ENCODE measurements around the gene ID2.

The ID2 gene

DNA sequence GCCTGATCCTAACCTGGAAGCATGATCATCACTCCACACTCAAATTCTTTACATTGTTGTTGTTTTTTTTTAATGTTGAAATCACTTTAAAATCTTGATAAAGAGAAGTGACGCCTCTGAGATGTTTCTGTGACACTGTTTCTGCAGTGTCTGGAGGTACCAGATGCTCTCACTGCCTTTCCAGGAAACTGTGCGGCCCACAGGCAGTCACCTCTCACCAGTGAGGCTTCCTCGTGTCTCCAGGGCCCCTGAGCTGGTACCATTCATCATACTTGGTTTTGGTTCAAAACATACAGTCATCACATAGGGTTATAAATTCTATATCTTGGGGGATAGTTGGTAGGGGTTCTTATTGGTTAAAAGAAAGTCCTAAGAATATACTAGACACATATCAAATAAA, 10.1 kb upstream of the ID2 start:
- no peak overlapping the region for H2AFZ ChIP-seq (ENCODE audit: low read depth)
- H3K27ac ChIP-seq: no peak overlapping the region
- no peaks in the 10 kb centered on the region for H3K4me1 ChIP-seq (ENCODE audit: low read depth, poor library complexity, severe bottlenecking)
- H3K4me3 ChIP-seq (IDR thresholded peaks at IDR 0.05; ENCODE audit: insufficient read depth, low read depth, low read length): no peak overlapping the region
- TF ChIP-seq, protein P1, sequence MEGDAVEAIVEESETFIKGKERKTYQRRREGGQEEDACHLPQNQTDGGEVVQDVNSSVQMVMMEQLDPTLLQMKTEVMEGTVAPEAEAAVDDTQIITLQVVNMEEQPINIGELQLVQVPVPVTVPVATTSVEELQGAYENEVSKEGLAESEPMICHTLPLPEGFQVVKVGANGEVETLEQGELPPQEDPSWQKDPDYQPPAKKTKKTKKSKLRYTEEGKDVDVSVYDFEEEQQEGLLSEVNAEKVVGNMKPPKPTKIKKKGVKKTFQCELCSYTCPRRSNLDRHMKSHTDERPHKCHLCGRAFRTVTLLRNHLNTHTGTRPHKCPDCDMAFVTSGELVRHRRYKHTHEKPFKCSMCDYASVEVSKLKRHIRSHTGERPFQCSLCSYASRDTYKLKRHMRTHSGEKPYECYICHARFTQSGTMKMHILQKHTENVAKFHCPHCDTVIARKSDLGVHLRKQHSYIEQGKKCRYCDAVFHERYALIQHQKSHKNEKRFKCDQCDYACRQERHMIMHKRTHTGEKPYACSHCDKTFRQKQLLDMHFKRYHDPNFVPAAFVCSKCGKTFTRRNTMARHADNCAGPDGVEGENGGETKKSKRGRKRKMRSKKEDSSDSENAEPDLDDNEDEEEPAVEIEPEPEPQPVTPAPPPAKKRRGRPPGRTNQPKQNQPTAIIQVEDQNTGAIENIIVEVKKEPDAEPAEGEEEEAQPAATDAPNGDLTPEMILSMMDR (conservative IDR thresholded peaks at IDR 0.05; ENCODE audit: low read depth, low read length): no peak
- no peak overlapping the region for H3K9ac ChIP-seq
- H3K27me3 ChIP-seq (ENCODE audit: insufficient read depth, low read depth): no peaks in the 10 kb centered on the region
- H3K36me3 ChIP-seq (ENCODE audit: insufficient read depth): no peaks in the 10 kb centered on the region
- no peak overlapping the region for H3K4me2 ChIP-seq
- H4K20me1 ChIP-seq (ENCODE audit: insufficient read depth): no peaks in the 10 kb centered on the region
- H3K79me2 ChIP-seq (ENCODE audit: insufficient read depth, low read depth): no peaks in the 10 kb centered on the region

GRCh38 chr2:8672940-8673339, 8.9 kb upstream of the ID2 start:
- Histone ChIP-seq H3K4me3 (IDR thresholded peaks at IDR 0.05; ENCODE audit: insufficient read depth, low read depth, low read length) (no peak overlapping the region), H3K4me1 (ENCODE audit: low read depth, poor library complexity, severe bottlenecking) (peaks cover 5% of the 10 kb centered on the region), H3K9ac (no peak overlapping the region), H3K36me3 (ENCODE audit: insufficient read depth) (no peaks in the 10 kb centered on the region), H3K27me3 (ENCODE audit: insufficient read depth, low read depth) (no peaks in the 10 kb centered on the region), H3K4me2 (no peak overlapping the region), H2AFZ (ENCODE audit: low read depth) (no peak overlapping the region), H3K79me2 (ENCODE audit: insufficient read depth, low read depth) (no peaks in the 10 kb centered on the region), H3K27ac (no peak overlapping the region), H4K20me1 (ENCODE audit: insufficient read depth) (no peaks in the 10 kb centered on the region)
- TF ChIP-seq, protein P1 (conservative IDR thresholded peaks at IDR 0.05; ENCODE audit: low read depth, low read length): no peak

DNA sequence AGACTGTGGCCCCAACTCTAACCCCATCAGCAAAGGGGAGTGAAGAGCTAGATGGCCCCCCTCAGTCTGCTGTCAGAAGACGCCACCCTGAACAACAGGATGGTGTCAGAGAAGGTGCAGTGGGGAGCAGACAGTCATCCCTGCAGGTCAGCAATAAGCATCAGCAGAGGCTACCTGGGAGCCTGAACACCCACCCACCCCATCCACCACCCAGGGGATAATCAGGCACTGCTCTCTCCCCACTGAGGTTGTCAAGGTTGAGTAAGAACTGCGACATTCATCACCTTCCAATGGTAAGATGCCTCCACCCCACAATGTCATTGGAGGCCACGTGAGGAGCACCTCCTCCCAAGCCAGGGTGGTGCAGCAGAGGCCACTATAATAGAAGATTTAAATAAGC, 8.5 kb upstream of the ID2 start:
- Histone ChIP-seq H3K36me3 (ENCODE audit: insufficient read depth) (no peaks in the 10 kb centered on the region), H3K4me3 (IDR thresholded peaks at IDR 0.05; ENCODE audit: insufficient read depth, low read depth, low read length) (no peak overlapping the region), H3K9ac (no peak overlapping the region), H4K20me1 (ENCODE audit: insufficient read depth) (no peaks in the 10 kb centered on the region), H3K27me3 (ENCODE audit: insufficient read depth, low read depth) (no peaks in the 10 kb centered on the region), H2AFZ (ENCODE audit: low read depth) (no peak overlapping the region), H3K4me2 (no peak overlapping the region), H3K4me1 (ENCODE audit: low read depth, poor library complexity, severe bottlenecking) (peaks cover 7% of the 10 kb centered on the region), H3K79me2 (ENCODE audit: insufficient read depth, low read depth) (no peaks in the 10 kb centered on the region), H3K27ac (no peak overlapping the region)
- TF ChIP-seq, protein P1 (conservative IDR thresholded peaks at IDR 0.05; ENCODE audit: low read depth, low read length): no peak

- no peaks in the 10 kb centered on the region for H3K27me3 ChIP-seq (ENCODE audit: insufficient read depth, low read depth)
- peaks cover 10% of the 10 kb centered on the region for H3K4me1 ChIP-seq (ENCODE audit: low read depth, poor library complexity, severe bottlenecking)
- no peak overlapping the region for H2AFZ ChIP-seq (ENCODE audit: low read depth)
- no peaks in the 10 kb centered on the region for H4K20me1 ChIP-seq (ENCODE audit: insufficient read depth)
- H3K36me3 ChIP-seq (ENCODE audit: insufficient read depth): no peaks in the 10 kb centered on the region
- no peak overlapping the region for H3K27ac ChIP-seq
- H3K9ac ChIP-seq: no peak overlapping the region
- no peak overlapping the region for H3K4me2 ChIP-seq
- H3K79me2 ChIP-seq (ENCODE audit: insufficient read depth, low read depth): no peaks in the 10 kb centered on the region
- TF ChIP-seq, protein P1 (conservative IDR thresholded peaks at IDR 0.05; ENCODE audit: low read depth, low read length): no peak
- H3K4me3 ChIP-seq (IDR thresholded peaks at IDR 0.05; ENCODE audit: insufficient read depth, low read depth, low read length): no peak overlapping the region
Measured at GRCh38 chr2:8674420-8675009, 7.3 kb upstream of the ID2 start.
